GM12891 (cell line): ENCODE results near the gene ZBTB4.

Experiments used
- POLR2A ChIP-seq: IDR thresholded peaks from 2 replicates; pipeline ENCODE4 v1.6.1; 2011; ENCODE audit warnings: low read depth, low read length, control low read depth
- POLR2AphosphoS5 ChIP-seq: IDR thresholded peaks from 2 replicates; pipeline ENCODE4 v1.6.1; 2011; ENCODE audit warnings: low read depth, low read length, control low read depth
- SPI1 ChIP-seq: IDR thresholded peaks from 2 replicates; pipeline ENCODE4 v1.6.1; 2011; ENCODE audit warnings: low read depth, low read length, control low read depth

- TF ChIP-seq POLR2AphosphoS5 (no peak), POLR2A (no peak), SPI1 (no peak)
Observed at GRCh38 chr17:7462474-7463371, 16.7 kb downstream of the ZBTB4 start.
